Endothelial cell of umbilical vein (primary cell): ENCODE measurements around the gene CHTF8.

Experiments used
- CTCF ChIP-seq, 2 donors: IDR thresholded peaks; 1 replicate in 1 of 2; 2 replicates in 1 of 2; pipeline ENCODE4 v1.5.1; 2011; ENCODE audit warnings: low read length in 2 of 2, mild to moderate bottlenecking in 2 of 2, moderate library complexity in 2 of 2, control low read depth in 1 of 2, inconsistent platforms in 1 of 2, low read depth in 1 of 2; ENCODE audit not compliant: insufficient read depth in 1 of 2; ENCODE audit errors: extremely low read depth in 1 of 2
- MAX ChIP-seq: IDR thresholded peaks from 2 replicates; pipeline ENCODE4 v1.6.1; 2011; ENCODE audit not compliant: insufficient read depth, insufficient read length
- POLR2A ChIP-seq: IDR thresholded peaks from 2 replicates; pipeline ENCODE4 v1.6.1; 2012; ENCODE audit warnings: low read depth, mild to moderate bottlenecking, control low read depth, low read length

GRCh38 chr16:69118994-69119393 lies 13.4 kb downstream of the CHTF8 start:
- TF ChIP-seq POLR2A (no peak), CTCF (IDR thresholded peaks at IDR 0.05; ENCODE audit: extremely low read depth in 1 of 2, insufficient read depth in 1 of 2, low read depth in 1 of 2, low read length in 2 of 2) (no peak), MAX (no peak)
